ENCODE data around the gene CGREF1. TPM values are rescaled to one million over a fixed set of nuclear protein-coding genes. Genes with fewer than 3 reads are reported as not detected.
"Not testable (repeated sequence)": the region's sequence is repeated elsewhere in the genome, so short reads cannot be mapped to it uniquely, and the experiment has no call there.

CGREF1 gene
- total RNA-seq, 1 experiment from 2014 or later, result 5.0 TPM

GRCh38 chr2:27078267-27079194, 40.4 kb downstream of the CGREF1 start, which contains the start of gene EMILIN1:
TSS of gene EMILIN1 (plus strand) at chr2:27078615. CDS start at chr2:27079066, 451 bp downstream.
- Histone ChIP-seq H3K9me3 (no peaks in the 10 kb centered on the region), H3K4me3 (ENCODE audit: low read depth, low read length) (no peak within 1 kb of the TSS), H3K27me3 (replicated peaks; ENCODE audit: control insufficient read depth, insufficient read depth, low read length) (no peaks in the 10 kb centered on the region), H3K36me3 (ENCODE audit: control insufficient read depth, insufficient read depth, low read length) (no peaks in the 10 kb centered on the region), H3K4me1 (peaks cover 7% of the 10 kb centered on the region)
- H3K4me3 Mint-ChIP-seq (ENCODE audit: unreplicated experiment), result no peak within 1 kb of the TSS
- H3K36me3 Mint-ChIP-seq (ENCODE audit: insufficient read depth, unreplicated experiment), result peaks cover 6% of the 10 kb centered on the region
- peaks cover 10% of the 10 kb centered on the region for H3K4me1 Mint-ChIP-seq (ENCODE audit: low read depth, unreplicated experiment)
- no peak for TF ChIP-seq CTCF (IDR thresholded peaks at IDR 0.05; ENCODE audit: insufficient read depth in 1 of 2, low read depth in 1 of 2, low read length in 1 of 2, severe bottlenecking in 1 of 2, unreplicated experiment in 1 of 2)
- POLR2A ChIA-PET, result interaction anchor here (0.5 kb wide), 2 partner anchors 232 to 297 kb away, joined by 3 read pairs; no protein-coding TSS in a partner anchor
- no TSS peak for BruUV-seq (replicated peaks)
- peak within 1 kb of the TSS; percentile 8 for H3K27ac Mint-ChIP-seq (ENCODE audit: unreplicated experiment)
- peaks cover 19% of the 10 kb centered on the region for H3K27me3 Mint-ChIP-seq (ENCODE audit: insufficient read depth, unreplicated experiment)
- intact Hi-C loops (cut with micrococcal nuclease; ENCODE audit: unreplicated experiment), result no loop called here
- H3K9me3 Mint-ChIP-seq (ENCODE audit: unreplicated experiment), result no peaks in the 10 kb centered on the region
- CTCF ChIA-PET, result no interaction called here
- no peak for DNase-seq

- no peak overlapping the region for H3K27ac Mint-ChIP-seq (ENCODE audit: unreplicated experiment)
- ChIA-PET POLR2A (no interaction called here), CTCF (no interaction called here)
- Histone ChIP-seq H3K9me3 (no peaks in the 10 kb centered on the region), H3K4me3 (ENCODE audit: low read depth, low read length) (no peak overlapping the region), H3K4me1 (peaks cover 7% of the 10 kb centered on the region), H3K36me3 (ENCODE audit: control insufficient read depth, insufficient read depth, low read length) (no peaks in the 10 kb centered on the region), H3K27me3 (replicated peaks; ENCODE audit: control insufficient read depth, insufficient read depth, low read length) (no peaks in the 10 kb centered on the region)
- no peak for TF ChIP-seq CTCF (IDR thresholded peaks at IDR 0.05; ENCODE audit: insufficient read depth in 1 of 2, low read depth in 1 of 2, low read length in 1 of 2, severe bottlenecking in 1 of 2, unreplicated experiment in 1 of 2)
- BruUV-seq (replicated peaks), result no TSS peak
- DNase-seq, result no peak
- H3K4me1 Mint-ChIP-seq (ENCODE audit: low read depth, unreplicated experiment), result peaks cover 10% of the 10 kb centered on the region
- intact Hi-C loops (cut with micrococcal nuclease; ENCODE audit: unreplicated experiment), result no loop called here
- H3K27me3 Mint-ChIP-seq (ENCODE audit: insufficient read depth, unreplicated experiment), result peaks cover 19% of the 10 kb centered on the region
- peaks cover 6% of the 10 kb centered on the region for H3K36me3 Mint-ChIP-seq (ENCODE audit: insufficient read depth, unreplicated experiment)
- H3K4me3 Mint-ChIP-seq (ENCODE audit: unreplicated experiment), result no peak overlapping the region
- no peaks in the 10 kb centered on the region for H3K9me3 Mint-ChIP-seq (ENCODE audit: unreplicated experiment)
These were observed 41.7 kb downstream of the CGREF1 start for GRCh38 chr2:27077231-27077630.

GRCh38 chr2:27076323-27076722, 42.6 kb downstream of the CGREF1 start:
- H3K27me3 Mint-ChIP-seq (ENCODE audit: insufficient read depth, unreplicated experiment), result peaks cover 19% of the 10 kb centered on the region
- CTCF ChIA-PET, result no interaction called here
- POLR2A ChIA-PET, result no interaction called here
- H3K27ac Mint-ChIP-seq (ENCODE audit: unreplicated experiment), result no peak overlapping the region
- no peak for TF ChIP-seq CTCF (IDR thresholded peaks at IDR 0.05; ENCODE audit: insufficient read depth in 1 of 2, low read depth in 1 of 2, low read length in 1 of 2, severe bottlenecking in 1 of 2, unreplicated experiment in 1 of 2)
- Histone ChIP-seq H3K4me3 (ENCODE audit: low read depth, low read length) (no peak overlapping the region), H3K9me3 (no peaks in the 10 kb centered on the region), H3K36me3 (ENCODE audit: control insufficient read depth, insufficient read depth, low read length) (no peaks in the 10 kb centered on the region), H3K4me1 (peaks cover under 1% of the 10 kb centered on the region), H3K27me3 (replicated peaks; ENCODE audit: control insufficient read depth, insufficient read depth, low read length) (no peaks in the 10 kb centered on the region)
- BruUV-seq (replicated peaks), result no TSS peak
- H3K4me3 Mint-ChIP-seq (ENCODE audit: unreplicated experiment), result no peak overlapping the region
- intact Hi-C loops (cut with micrococcal nuclease; ENCODE audit: unreplicated experiment), result no loop called here
- no peak for DNase-seq
- no peaks in the 10 kb centered on the region for H3K9me3 Mint-ChIP-seq (ENCODE audit: unreplicated experiment)
- peaks cover 6% of the 10 kb centered on the region for H3K36me3 Mint-ChIP-seq (ENCODE audit: insufficient read depth, unreplicated experiment)
- peaks cover 8% of the 10 kb centered on the region for H3K4me1 Mint-ChIP-seq (ENCODE audit: low read depth, unreplicated experiment)

GRCh38 chr2:27075566-27075871, 43.4 kb downstream of the CGREF1 start:
- BruUV-seq (replicated peaks); H3K4me1 Mint-ChIP-seq (ENCODE audit: low read depth, unreplicated experiment); DNase-seq; intact Hi-C loops (cut with micrococcal nuclease; ENCODE audit: unreplicated experiment); H3K36me3 ChIP-seq (ENCODE audit: control insufficient read depth, insufficient read depth, low read length); H3K27me3 ChIP-seq (replicated peaks; ENCODE audit: control insufficient read depth, insufficient read depth, low read length); H3K4me1 ChIP-seq; H3K9me3 Mint-ChIP-seq (ENCODE audit: unreplicated experiment); H3K9me3 ChIP-seq; H3K27ac Mint-ChIP-seq (ENCODE audit: unreplicated experiment); H3K36me3 Mint-ChIP-seq (ENCODE audit: insufficient read depth, unreplicated experiment); POLR2A ChIA-PET; H3K4me3 ChIP-seq (ENCODE audit: low read depth, low read length); H3K4me3 Mint-ChIP-seq (ENCODE audit: unreplicated experiment); CTCF ChIA-PET: not testable (repeated sequence)
- peaks cover 19% of the 10 kb centered on the region for H3K27me3 Mint-ChIP-seq (ENCODE audit: insufficient read depth, unreplicated experiment)
